Ascending aorta (tissue), 2 donors: Measurements from ENCODE around the gene HNRNPC. TPM values are rescaled to one million over a fixed set of nuclear protein-coding genes. Genes with fewer than 3 reads are reported as not detected.

Experiments
- DNase-seq, 2 donors: peaks; one replicate each; pipeline ENCODE4 v3.0.0-alpha.2; 2019; ENCODE audit warnings: low spot score in 2 of 2
- H3K27ac ChIP-seq, 2 donors: fragments of 200-600 bp; sonication (generic); one replicate each; pipeline ENCODE4 v1.5.1; 2016 to 2017; ENCODE audit warnings: mild to moderate bottlenecking in 1 of 2
- H3K27me3 ChIP-seq: fragments of 200-600 bp; sonication (generic); one replicate; pipeline ENCODE4 v1.5.1; 2017
- H3K36me3 ChIP-seq, 2 donors: fragments of 200-600 bp; sonication (generic); one replicate each; pipeline ENCODE4 v1.5.1; 2016
- H3K4me1 ChIP-seq, 2 donors: fragments of 200-600 bp; sonication (generic); one replicate each; pipeline ENCODE4 v1.5.1; 2016 to 2017; ENCODE audit warnings: mild to moderate bottlenecking in 1 of 2
- H3K4me3 ChIP-seq, 2 donors: fragments of 200-600 bp; sonication (generic); one replicate each; pipeline ENCODE4 v1.5.1; 2016 to 2017; ENCODE audit warnings: mild to moderate bottlenecking in 1 of 2
- H3K9me3 ChIP-seq, 2 donors: fragments of 200-600 bp; sonication (generic); one replicate each; pipeline ENCODE4 v1.5.1; 2016
- intact Hi-C: fragments of 100-400 bp; cut with DNase I; formaldehyde crosslinking; loops from one replicate; pipeline ENCODE4 v1.15.1; 2023
- total RNA-seq: library from RNA; depleted of rRNA; stranded (reverse); fragments of >200 nt; gene quantifications from one replicate; pipeline ENCODE4 v1.1.0, GENCODE V29; 2016
- TF ChIP-seq, protein P1 (sequence below), 3 experiments: fragments of 200-600 bp in 2 of 3; fragments of 450-650 bp in 1 of 3; sonication (generic) in 2 of 3; IDR thresholded peaks; one replicate each; pipeline ENCODE4 v1.5.1; 2016 to 2019; ENCODE audit warnings: antibody characterized with exemption in 3 of 3, mild to moderate bottlenecking in 1 of 3, moderate library complexity in 1 of 3

HNRNPC gene
- total RNA-seq, 1 donor from 2014 or later, result 303 TPM

DNA sequence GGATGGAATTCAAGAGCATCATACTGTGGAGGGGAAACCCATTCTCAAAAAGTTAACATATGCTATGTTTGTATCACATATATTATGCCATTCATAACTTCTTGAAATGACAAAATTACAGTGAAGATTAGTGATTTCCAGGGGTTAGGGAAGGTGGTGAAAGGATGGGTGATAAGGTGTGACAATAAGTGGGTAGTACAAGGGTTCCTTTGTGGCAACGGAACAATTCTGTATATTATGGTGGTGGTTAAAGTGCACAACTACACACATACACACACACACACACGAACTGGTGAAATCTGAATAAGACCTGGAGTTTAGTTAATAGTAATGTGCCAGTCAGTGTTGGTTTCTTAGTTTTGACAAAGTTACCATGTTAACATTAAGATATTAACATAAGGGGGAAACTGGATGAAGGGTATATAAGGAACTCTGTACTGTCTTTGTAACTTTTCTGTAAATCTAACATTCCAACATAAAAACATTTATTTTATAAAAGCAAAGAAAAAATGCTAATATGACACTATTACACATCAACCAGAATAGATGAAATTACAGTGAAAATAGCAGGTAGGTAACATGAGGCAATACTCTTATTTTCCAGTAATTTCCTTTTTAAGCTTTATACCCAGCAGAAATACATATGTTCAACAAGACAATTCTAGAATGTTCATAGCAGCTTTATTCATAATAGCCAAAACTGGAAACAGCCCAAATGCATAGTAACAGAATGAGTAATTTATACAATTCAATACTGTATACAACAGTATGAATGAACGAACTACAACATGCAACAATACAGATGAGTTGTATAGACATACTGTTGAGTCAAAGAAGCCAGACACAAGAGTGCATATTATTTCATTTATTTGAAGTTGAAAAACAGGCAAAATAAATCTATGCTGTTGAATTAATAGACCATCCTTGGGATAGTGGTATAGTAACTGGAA is 69.4 kb downstream of the HNRNPC start:
- Histone ChIP-seq H3K4me3 (no peak overlapping the region), H3K9me3 (no peaks in the 10 kb centered on the region), H3K27me3 (no peaks in the 10 kb centered on the region), H3K36me3 (no peaks in the 10 kb centered on the region), H3K4me1 (no peaks in the 10 kb centered on the region), H3K27ac (no peak overlapping the region)
- no peak for DNase-seq
- TF ChIP-seq, protein P1, sequence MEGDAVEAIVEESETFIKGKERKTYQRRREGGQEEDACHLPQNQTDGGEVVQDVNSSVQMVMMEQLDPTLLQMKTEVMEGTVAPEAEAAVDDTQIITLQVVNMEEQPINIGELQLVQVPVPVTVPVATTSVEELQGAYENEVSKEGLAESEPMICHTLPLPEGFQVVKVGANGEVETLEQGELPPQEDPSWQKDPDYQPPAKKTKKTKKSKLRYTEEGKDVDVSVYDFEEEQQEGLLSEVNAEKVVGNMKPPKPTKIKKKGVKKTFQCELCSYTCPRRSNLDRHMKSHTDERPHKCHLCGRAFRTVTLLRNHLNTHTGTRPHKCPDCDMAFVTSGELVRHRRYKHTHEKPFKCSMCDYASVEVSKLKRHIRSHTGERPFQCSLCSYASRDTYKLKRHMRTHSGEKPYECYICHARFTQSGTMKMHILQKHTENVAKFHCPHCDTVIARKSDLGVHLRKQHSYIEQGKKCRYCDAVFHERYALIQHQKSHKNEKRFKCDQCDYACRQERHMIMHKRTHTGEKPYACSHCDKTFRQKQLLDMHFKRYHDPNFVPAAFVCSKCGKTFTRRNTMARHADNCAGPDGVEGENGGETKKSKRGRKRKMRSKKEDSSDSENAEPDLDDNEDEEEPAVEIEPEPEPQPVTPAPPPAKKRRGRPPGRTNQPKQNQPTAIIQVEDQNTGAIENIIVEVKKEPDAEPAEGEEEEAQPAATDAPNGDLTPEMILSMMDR (IDR thresholded peaks at IDR 0.05), result no peak
- intact Hi-C loops, result no loop called here

DNA sequence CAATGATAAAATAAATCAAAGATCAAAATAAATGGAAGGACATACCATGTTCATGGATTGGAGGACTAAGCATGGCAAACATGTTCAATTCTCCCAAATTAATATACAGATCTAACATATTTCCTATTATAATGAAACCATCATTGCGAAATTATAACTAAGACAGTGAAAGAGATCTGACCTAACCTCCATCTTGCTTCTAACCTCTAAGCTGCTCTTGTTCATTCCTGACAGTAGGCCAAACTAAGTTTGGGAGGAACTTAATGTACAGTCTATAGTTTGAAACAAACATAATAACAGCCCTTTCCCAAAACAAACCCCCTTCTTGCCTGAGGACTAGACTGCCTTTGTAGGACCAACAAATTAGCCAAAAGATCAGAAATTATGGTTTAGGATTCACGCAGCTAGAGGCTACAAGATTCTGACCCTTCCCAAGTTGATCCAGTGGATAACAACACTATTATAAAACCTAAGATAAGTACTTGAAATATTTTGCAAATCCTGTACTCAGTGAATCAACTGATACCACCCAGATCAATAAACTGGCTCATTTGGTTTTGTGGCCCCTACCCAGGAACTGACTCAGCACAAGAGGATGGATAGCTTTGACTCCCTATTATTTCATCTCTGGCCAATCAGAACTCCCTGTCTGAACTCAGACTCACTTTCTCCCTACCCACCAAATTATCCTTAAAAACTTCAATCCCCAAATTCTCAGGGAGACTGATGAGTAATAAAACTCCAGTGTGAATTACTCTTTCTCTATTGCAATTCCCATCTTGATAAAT is 71.6 kb downstream of the HNRNPC start:
- Histone ChIP-seq H3K4me1 (no peaks in the 10 kb centered on the region), H3K4me3 (no peak overlapping the region), H3K36me3 (no peaks in the 10 kb centered on the region), H3K27me3 (no peaks in the 10 kb centered on the region), H3K27ac (no peak overlapping the region), H3K9me3 (no peaks in the 10 kb centered on the region)
- intact Hi-C loops, result no loop called here
- no peak for DNase-seq
- TF ChIP-seq, protein P1 (IDR thresholded peaks at IDR 0.05), result no peak

DNA sequence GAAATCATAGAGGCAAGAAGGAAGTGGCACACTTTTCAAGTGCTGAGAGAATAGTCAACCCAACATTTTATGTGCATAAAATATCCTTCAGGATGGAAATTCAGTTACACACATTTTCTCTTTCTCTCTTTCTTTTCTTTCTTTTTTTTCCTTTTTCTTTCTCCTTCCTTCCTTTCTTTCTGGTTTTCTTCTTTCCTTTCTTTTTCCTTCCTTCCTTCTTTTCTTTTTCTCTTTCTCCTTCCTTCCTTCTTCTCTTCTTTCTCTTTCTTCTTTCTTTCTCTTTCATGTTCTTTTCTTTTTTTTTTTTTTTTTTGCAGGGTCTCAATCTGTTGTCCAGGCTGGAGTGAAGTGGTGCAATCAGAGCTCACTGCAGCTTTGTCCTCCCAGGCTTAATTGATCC is 74.6 kb downstream of the HNRNPC start:
- Histone ChIP-seq H3K4me1 (no peaks in the 10 kb centered on the region), H3K27me3 (no peaks in the 10 kb centered on the region), H3K27ac (no peak overlapping the region), H3K4me3 (no peak overlapping the region), H3K9me3 (no peaks in the 10 kb centered on the region), H3K36me3 (no peaks in the 10 kb centered on the region)
- TF ChIP-seq, protein P1 (IDR thresholded peaks at IDR 0.05), result no peak
- no peak for DNase-seq
- intact Hi-C loops, result no loop called here

DNA sequence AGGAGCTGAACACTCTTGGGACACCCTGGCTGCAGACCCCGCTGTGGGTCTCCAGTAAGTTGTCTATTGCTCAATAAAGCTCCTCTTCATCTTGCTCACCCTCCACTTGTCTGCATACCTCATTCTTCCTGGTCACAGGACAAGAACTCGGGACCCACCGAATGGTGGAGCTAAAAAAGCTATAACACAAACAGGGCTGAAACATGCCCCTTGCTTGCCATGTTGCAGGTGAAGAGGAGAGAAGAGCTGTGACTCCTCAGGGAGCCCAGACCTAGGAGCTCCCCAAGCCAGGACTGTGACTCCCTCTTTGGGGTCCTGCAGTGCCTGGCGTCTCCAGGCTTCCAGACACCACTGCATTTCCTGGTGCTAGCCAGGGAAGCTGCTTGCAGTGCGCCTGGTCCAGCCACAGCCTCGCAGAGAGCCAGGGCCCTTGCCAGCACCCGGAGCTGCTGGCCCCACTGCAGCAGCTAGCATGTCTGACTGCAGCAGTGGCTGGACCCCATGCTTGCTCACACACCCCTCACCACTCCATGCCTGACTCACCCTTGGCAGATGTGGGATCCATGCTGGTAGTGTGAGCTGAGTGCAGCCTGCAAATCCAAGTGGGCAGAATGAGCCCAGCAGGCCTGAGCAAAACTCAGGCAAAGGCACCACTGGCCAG is 76.2 kb downstream of the HNRNPC start:
- no peaks in the 10 kb centered on the region for H3K9me3 ChIP-seq
- no peaks in the 10 kb centered on the region for H3K4me1 ChIP-seq
- intact Hi-C loops, result no loop called here
- DNase-seq, result no peak
- TF ChIP-seq, protein P1 (IDR thresholded peaks at IDR 0.05), result no peak
- no peak overlapping the region for H3K4me3 ChIP-seq
- no peaks in the 10 kb centered on the region for H3K27me3 ChIP-seq
- no peak overlapping the region for H3K27ac ChIP-seq
- H3K36me3 ChIP-seq, result no peaks in the 10 kb centered on the region

DNA sequence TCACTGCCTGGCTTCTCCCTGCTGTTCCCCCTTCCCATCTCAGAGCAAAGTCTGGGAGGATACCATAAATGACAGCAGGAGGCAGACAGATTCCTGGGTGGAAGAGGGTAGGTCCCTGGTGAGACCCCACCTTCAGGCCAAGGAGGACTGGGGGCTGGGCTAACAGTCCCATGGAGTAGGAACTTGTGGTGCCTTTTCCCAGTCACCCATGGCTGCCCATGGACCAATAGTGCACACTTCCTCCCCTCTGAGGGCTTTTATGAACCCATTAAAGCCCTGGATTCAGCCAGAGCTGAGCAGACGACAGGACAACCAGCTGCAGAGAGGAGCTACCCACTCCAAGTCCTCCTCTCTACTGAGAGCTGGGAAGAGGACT is 76.8 kb downstream of the HNRNPC start:
- no peaks in the 10 kb centered on the region for H3K36me3 ChIP-seq
- no peaks in the 10 kb centered on the region for H3K9me3 ChIP-seq
- DNase-seq, result no peak
- peak overlapping the region in 1 of 2 donors; percentile 51 for H3K4me3 ChIP-seq
- no peaks in the 10 kb centered on the region for H3K4me1 ChIP-seq
- TF ChIP-seq, protein P1 (IDR thresholded peaks at IDR 0.05), result no peak
- intact Hi-C loops, result no loop called here
- H3K27me3 ChIP-seq, result no peaks in the 10 kb centered on the region
- H3K27ac ChIP-seq, result no peak overlapping the region
